Lung (tissue), 12 donors: ENCODE results near the gene PARM1. TPM values are rescaled to one million over a fixed set of nuclear protein-coding genes. Genes with fewer than 3 reads are reported as not detected.

ENCODE experiments used
- ATAC-seq: fragments of 200-7000 bp; cut with Tn5 transposase; one replicate; pipeline ENCODE4 v1.9.1; 2020; ENCODE audit warnings: moderate number of reproducible peaks; ENCODE audit not compliant: insufficient read depth, low FRiP score
- DNase-seq, 3 donors: peaks; one replicate each; pipeline ENCODE4 v3.0.0-alpha.2; 2013 to 2017
- H3K27ac ChIP-seq, 2 donors: one replicate each; pipeline ENCODE4 v1.5.1; 2013; ENCODE audit warnings: mild to moderate bottlenecking in 2 of 2, moderate library complexity in 2 of 2, control low read depth in 1 of 2, inconsistent platforms in 1 of 2, low read depth in 1 of 2, low read length in 1 of 2
- H3K27me3 ChIP-seq, 3 donors: one replicate each; pipeline ENCODE4 v1.5.1; 2013; ENCODE audit warnings: low read length in 2 of 3; ENCODE audit not compliant: control insufficient read depth in 3 of 3, insufficient read depth in 3 of 3
- H3K36me3 ChIP-seq, 4 donors: one replicate each; pipeline ENCODE4 v1.5.1; 2013; ENCODE audit warnings: low read length in 4 of 4, mild to moderate bottlenecking in 1 of 4, moderate library complexity in 1 of 4; ENCODE audit not compliant: control insufficient read depth in 4 of 4, insufficient read depth in 4 of 4
- H3K4me1 ChIP-seq, 5 donors: one replicate each; pipeline ENCODE4 v1.5.1; 2013; ENCODE audit warnings: low read length in 5 of 5, mild to moderate bottlenecking in 2 of 5, moderate library complexity in 1 of 5; ENCODE audit not compliant: control insufficient read depth in 5 of 5, insufficient read depth in 5 of 5
- H3K4me3 ChIP-seq: one replicate; pipeline ENCODE4 v1.5.1; 2013; ENCODE audit warnings: mild to moderate bottlenecking, control low read depth, moderate library complexity
- H3K9ac ChIP-seq, 2 donors: one replicate each; pipeline ENCODE4 v1.5.1; 2013; ENCODE audit warnings: low read length in 2 of 2, control low read depth in 1 of 2; ENCODE audit not compliant: insufficient read depth in 1 of 2
- H3K9me3 ChIP-seq, 4 donors: one replicate each; pipeline ENCODE4 v1.5.1; 2013; ENCODE audit warnings: low read length in 3 of 4, mild to moderate bottlenecking in 1 of 4, moderate library complexity in 1 of 4; ENCODE audit not compliant: control insufficient read depth in 4 of 4, insufficient read depth in 3 of 4
- CTCF ChIP-seq: IDR thresholded peaks from 2 replicates; pipeline ENCODE4 v1.5.1; 2012; ENCODE audit warnings: mild to moderate bottlenecking; ENCODE audit errors: control extremely low read depth, extremely low read depth
- WGBS, 2 donors: extraction: QIAGEN DNeasy Blood & Tissue Kit; methylation state at CpG; one replicate each; pipeline ENCODE4 v1.1.7; 2013; 5-methylcytosine and 5-hydroxymethylcytosine counted together
- polyA plus RNA-seq, 2 donors: library from polyadenylated mRNA; stranded (reverse); fragments of 200-250 nt; gene quantifications; one replicate each; pipeline ENCODE4 v1.2.1, GENCODE V29; 2013
- total RNA-seq, 2 donors: library from RNA; depleted of rRNA in 1 of 2; stranded (reverse); fragments of >200 nt in 1 of 2; gene quantifications; one replicate each; pipeline ENCODE4 v1.2.1, GENCODE V29; 2014 to 2021
- donor health status: control.
- donor health status: control.
- donor health status: Bipolar disorder and iron deficiency.
- donor health status: healthy.
- donor health status: DM: yes; HTN: yes; CAD: no.

The PARM1 gene
- total and polyA plus RNA-seq, 4 donors: 25.4 to 101 (median 40.5) TPM

- Histone ChIP-seq H3K27me3 (no peaks in the 10 kb centered on the region), H3K9me3 (peaks cover 0 to 8% (median 0%) of the 10 kb centered on the region in 4 donors), H3K36me3 (no peaks in the 10 kb centered on the region), H3K4me1 (peaks cover 0 to 6% (median 0%) of the 10 kb centered on the region in 5 donors), H3K9ac (no peak overlapping the region), H3K27ac (no peak overlapping the region), H3K4me3 (no peak overlapping the region)
- DNase-seq (no peak), ATAC-seq (no peak)
- no peak for TF ChIP-seq CTCF
Observed at GRCh38 chr4:74962584-74962983, 29.7 kb downstream of the PARM1 start.

GRCh38 chr4:74964311-74964710, 31.4 kb downstream of the PARM1 start:
- WGBS, 2 donors: 51 to 70% methylated on average over 2 of the region's 2 CpGs
- peaks cover 0 to 9% (median 0%) of the 10 kb centered on the region in 5 donors for H3K4me1 ChIP-seq
- no peaks in the 10 kb centered on the region for H3K36me3 ChIP-seq
- no peaks in the 10 kb centered on the region for H3K27me3 ChIP-seq
- no peak overlapping the region for H3K27ac ChIP-seq
- no peak for ATAC-seq
- TF ChIP-seq CTCF: no peak
- peak in 2 of 3 donors; percentile 4 to 16 for DNase-seq
- H3K9me3 ChIP-seq: peaks cover 0 to 8% (median 0%) of the 10 kb centered on the region in 4 donors
- no peak overlapping the region for H3K4me3 ChIP-seq
- no peak overlapping the region for H3K9ac ChIP-seq

GRCh38 chr4:74967324-74967723, 34.4 kb downstream of the PARM1 start:
- DNase-seq (no peak), ATAC-seq (no peak)
- Histone ChIP-seq H3K9ac (no peak overlapping the region), H3K36me3 (no peaks in the 10 kb centered on the region), H3K27ac (peak overlapping the region in 1 of 2 donors; percentile 2), H3K4me1 (peaks cover 0 to 18% (median 0%) of the 10 kb centered on the region in 5 donors), H3K4me3 (no peak overlapping the region), H3K27me3 (no peaks in the 10 kb centered on the region), H3K9me3 (no peaks in the 10 kb centered on the region)
- TF ChIP-seq CTCF: no peak
- 56 to 78% methylated on average over 3 of the region's 3 CpGs for WGBS, 2 donors
